ENCODE results near the gene RCBTB2.

RCBTB2 gene

DNA sequence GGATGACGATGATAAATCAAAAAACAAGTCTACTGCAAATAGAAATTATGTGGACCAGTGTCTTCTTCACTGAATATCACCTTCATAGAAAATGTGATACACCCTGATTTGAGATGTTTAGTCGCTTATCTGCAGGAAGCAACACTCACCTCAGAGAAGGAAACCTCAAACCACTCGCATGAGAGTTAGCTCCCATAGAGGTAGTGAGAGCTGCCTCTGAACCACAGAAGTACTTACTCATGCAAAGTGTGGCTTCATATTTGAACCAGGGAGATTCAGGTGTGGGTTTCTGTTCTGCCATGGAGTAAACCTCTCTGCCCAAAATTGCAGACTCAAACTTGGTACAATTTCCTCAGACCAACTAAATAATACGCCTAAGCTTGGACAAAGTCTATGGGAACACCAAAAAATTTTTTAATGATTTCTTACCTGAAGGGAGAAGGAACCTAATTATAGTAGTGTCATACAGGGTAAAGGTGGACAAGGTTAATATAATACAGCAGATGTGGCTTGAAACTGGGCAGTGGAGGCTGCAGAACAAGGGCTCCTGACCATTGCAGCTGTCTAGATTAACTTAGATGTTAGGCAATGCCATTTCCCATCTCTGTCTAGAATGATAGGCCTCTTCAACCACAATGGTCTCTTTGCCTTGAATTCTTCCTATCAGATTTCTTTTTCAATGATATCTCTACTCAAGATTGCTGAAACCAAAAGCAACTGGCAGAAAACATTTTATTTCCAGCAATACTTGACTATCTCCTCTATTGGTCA lies 29.6 kb upstream of the RCBTB2 start:
- TF ChIP-seq, protein P1, sequence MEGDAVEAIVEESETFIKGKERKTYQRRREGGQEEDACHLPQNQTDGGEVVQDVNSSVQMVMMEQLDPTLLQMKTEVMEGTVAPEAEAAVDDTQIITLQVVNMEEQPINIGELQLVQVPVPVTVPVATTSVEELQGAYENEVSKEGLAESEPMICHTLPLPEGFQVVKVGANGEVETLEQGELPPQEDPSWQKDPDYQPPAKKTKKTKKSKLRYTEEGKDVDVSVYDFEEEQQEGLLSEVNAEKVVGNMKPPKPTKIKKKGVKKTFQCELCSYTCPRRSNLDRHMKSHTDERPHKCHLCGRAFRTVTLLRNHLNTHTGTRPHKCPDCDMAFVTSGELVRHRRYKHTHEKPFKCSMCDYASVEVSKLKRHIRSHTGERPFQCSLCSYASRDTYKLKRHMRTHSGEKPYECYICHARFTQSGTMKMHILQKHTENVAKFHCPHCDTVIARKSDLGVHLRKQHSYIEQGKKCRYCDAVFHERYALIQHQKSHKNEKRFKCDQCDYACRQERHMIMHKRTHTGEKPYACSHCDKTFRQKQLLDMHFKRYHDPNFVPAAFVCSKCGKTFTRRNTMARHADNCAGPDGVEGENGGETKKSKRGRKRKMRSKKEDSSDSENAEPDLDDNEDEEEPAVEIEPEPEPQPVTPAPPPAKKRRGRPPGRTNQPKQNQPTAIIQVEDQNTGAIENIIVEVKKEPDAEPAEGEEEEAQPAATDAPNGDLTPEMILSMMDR (IDR thresholded peaks at IDR 0.05; ENCODE audit: insufficient read depth, low read depth, low read length, missing control alignments): no peak
- peak; percentile 18 for DNase-seq (ENCODE audit: low read depth)

DNA sequence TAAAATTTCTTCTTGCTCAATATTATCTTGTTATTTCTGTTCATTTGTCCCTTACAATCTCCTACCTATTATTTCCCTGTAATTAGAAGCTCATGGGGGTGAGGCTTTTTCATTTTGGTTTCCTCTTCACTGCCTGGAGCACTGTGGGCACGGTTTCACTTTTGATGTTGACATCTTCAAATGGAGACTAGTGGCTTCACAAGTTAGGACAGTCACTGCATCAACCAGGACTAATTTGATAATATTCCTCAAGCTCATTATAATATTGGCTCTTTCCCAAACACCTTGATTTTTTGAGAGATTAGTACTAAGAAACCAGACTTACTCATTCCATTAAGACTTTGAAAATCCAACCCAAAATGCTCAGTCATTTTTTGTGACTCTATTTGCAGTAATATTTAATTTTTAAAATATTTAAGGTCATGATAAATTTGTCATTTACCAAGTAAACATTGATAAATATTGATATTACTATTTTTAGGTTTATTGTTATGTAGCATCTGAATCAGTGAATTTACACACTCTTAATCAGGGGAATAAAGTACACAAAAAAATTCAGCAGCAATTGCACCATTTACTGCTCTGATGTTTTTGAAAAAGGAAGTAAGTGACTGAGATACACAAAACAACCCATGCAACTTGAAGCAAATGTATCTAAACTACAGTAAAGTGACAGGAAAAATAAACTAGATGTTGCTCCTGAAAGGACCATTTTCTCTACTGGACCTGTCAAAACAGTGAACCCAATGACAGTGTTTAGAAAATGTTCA lies 28.8 kb upstream of the RCBTB2 start:
- no peak overlapping the region for H3K4me3 ChIP-seq (ENCODE audit: low read length)
- no peak for DNase-seq (ENCODE audit: low read depth)
- TF ChIP-seq, protein P1 (IDR thresholded peaks at IDR 0.05; ENCODE audit: insufficient read depth, low read depth, low read length, missing control alignments): no peak

More for the DNA sequence above, 29.6 kb upstream of the RCBTB2 start:
- no peak overlapping the region for H3K4me3 ChIP-seq (ENCODE audit: low read length)

DNA sequence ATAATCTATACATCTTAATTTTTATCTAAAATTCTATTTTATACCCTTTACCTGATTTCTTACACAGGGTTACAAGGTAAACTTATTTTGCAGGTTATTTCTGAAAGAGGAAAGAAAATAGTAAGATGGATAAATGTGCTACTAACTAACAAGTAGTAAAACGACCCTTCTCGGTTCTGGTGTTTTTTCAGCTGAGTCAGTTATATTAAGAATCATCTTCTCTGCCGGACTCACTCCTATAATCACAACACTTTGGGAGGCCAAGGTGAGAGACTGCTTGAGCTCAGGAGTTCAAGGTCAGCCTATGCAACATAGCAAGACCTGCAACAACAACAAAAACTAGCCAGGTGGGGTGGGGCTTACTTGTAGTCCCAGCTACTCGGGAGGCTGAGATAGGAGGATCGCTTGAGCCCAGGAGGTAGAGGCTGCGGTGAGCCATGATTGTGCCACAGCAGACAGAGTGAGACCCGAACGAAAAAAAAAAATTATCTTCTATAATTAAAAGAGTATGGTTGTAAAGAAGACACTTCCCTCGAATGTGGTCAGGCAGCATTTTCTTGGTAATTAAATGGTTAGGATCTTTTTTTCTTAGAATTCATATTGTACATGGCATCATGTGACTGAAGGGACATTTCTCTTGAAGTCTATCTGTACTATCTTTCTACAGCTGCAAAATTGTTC lies 27.9 kb upstream of the RCBTB2 start:
- TF ChIP-seq, protein P1 (IDR thresholded peaks at IDR 0.05; ENCODE audit: insufficient read depth, low read depth, low read length, missing control alignments): no peak
- DNase-seq (ENCODE audit: low read depth): no peak
- no peak overlapping the region for H3K4me3 ChIP-seq (ENCODE audit: low read length)

DNA sequence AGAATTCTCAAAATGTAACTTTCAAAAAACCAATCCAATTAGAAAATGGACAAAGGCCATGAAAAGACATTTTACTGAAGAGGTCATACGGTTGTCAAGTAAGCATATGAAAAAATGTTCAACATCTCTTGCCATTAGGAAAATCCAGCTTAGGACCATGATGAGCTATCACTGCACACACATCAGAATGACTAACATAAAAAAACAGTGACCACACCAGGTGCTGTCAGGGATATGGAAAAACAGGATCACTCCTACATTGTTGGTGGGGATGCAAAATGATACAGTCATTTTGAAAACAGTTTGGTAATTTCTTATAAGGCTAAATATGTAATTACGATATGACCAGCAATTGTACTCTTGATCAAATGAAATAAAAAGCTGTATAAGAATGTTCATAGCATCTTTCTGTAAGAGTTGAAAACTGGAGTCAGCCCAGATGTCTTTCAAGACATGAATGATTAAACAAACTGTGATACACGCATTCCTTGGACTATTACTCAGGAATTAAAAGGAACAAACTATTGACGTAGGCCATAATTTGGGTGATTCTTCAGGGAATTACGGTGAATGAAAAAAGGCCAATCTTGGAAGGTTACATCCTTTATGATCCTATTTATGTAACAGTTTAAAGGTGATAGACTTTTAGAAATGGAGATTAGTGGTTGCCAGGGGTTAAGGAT lies 26.9 kb upstream of the RCBTB2 start:
- H3K4me3 ChIP-seq (ENCODE audit: low read length): no peak overlapping the region
- TF ChIP-seq, protein P1 (IDR thresholded peaks at IDR 0.05; ENCODE audit: insufficient read depth, low read depth, low read length, missing control alignments): no peak
- DNase-seq (ENCODE audit: low read depth): peak; percentile 87

DNA sequence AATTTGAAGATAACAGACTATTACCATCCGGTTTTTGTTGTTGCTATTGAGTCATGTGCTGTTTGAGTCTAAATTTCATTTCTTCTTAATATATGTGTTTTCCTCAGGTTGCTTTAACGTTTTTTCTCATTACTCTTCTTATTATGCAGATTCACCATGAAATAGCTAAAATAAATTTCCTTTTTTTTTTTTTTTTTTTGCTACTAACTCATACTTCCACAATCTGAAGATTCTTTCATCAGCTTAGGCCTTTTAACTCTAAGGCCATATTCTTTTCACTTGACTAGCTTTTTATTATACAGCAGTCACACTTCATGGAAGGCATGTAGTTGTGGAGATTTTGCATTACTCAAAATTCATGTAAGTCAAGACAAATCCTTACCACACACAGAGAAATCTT lies 23.9 kb upstream of the RCBTB2 start:
- no peak for DNase-seq (ENCODE audit: low read depth)
- TF ChIP-seq, protein P1 (IDR thresholded peaks at IDR 0.05; ENCODE audit: insufficient read depth, low read depth, low read length, missing control alignments): no peak
- no peak overlapping the region for H3K4me3 ChIP-seq (ENCODE audit: low read length)

DNA sequence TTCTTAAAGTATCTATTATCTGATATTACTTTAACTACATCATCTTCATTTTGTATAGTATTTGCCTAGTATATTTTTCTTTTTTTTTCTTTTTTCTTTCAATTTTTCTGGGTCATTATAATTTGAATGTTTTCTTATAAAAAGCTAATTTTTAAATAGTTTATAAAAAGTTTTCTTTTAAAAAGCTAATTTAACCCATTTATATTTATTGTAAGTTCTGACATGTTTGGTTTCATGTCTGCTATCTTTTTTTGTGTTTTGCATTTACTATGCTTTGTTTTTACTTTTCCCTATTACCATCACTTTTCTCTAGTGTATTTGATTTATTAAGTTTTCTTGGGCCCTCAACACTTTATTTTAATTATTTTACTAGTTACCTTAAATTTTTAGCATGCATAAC lies 22.6 kb upstream of the RCBTB2 start:
- TF ChIP-seq, protein P1 (IDR thresholded peaks at IDR 0.05; ENCODE audit: insufficient read depth, low read depth, low read length, missing control alignments): no peak
- no peak overlapping the region for H3K4me3 ChIP-seq (ENCODE audit: low read length)

More for the DNA sequence above, 22.6 kb upstream of the RCBTB2 start:
- no peak for DNase-seq (ENCODE audit: low read depth)

Measured in epithelial cell of esophagus (primary cell).